Measurements from ENCODE around the gene ZNF552. TPM values are rescaled to one million over a fixed set of nuclear protein-coding genes. Genes with fewer than 3 reads are reported as not detected.
A peak's percentile ranks its signal among the peaks of the same experiment; 100 is the strongest.
"Not testable (repeated sequence)": the region's sequence is repeated elsewhere in the genome, so short reads cannot be mapped to it uniquely, and the experiment has no call there.

ZNF552 gene
- total RNA-seq, 1 donor from 2014 or later = 3.9 TPM

DNA sequence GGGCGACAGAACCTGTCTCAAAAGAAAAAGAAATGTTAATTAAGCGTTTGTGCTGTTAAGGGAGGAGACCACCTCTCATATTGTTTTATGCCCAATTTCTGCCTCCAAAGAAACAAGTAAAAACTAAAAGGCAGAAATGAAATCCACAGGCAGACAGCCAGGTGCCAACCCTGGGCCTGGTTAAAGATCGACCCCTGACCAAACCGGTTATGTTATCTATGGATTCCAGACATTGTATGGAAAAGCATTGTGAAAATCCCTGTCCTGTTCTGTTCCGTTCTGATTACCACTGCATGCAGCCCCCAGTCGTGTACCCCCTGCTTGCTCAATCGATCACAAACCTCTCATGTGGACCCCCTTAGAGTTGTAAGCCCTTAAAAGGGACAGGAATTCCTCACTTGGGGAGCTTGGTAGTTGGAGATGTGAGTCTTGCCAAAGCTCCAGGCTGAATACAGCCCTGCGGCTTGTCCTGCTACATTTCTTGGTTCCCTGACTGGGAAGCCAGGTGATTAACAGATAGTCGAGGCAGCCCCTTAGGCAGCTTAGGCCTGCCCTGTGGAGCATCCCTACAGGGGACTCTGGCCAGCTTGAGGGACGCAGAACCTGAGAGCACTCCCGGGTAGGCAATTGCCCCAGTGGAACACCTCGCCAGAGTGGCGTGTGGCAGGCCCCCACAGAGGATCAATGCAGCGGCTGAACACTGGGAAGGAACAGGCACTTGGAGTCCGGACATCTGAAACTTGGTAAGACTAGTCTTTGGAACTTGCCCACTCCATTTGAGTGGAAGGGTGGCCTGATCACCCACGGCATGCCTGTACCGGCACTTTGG lies 748 bp upstream of the ZNF552 start:
- H3K27me3 ChIP-seq (ENCODE audit: low read depth) = no peaks in the 10 kb centered on the region
- TF ChIP-seq, protein P1, sequence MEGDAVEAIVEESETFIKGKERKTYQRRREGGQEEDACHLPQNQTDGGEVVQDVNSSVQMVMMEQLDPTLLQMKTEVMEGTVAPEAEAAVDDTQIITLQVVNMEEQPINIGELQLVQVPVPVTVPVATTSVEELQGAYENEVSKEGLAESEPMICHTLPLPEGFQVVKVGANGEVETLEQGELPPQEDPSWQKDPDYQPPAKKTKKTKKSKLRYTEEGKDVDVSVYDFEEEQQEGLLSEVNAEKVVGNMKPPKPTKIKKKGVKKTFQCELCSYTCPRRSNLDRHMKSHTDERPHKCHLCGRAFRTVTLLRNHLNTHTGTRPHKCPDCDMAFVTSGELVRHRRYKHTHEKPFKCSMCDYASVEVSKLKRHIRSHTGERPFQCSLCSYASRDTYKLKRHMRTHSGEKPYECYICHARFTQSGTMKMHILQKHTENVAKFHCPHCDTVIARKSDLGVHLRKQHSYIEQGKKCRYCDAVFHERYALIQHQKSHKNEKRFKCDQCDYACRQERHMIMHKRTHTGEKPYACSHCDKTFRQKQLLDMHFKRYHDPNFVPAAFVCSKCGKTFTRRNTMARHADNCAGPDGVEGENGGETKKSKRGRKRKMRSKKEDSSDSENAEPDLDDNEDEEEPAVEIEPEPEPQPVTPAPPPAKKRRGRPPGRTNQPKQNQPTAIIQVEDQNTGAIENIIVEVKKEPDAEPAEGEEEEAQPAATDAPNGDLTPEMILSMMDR (IDR thresholded peaks at IDR 0.05; ENCODE audit: borderline replicate concordance) = no peak

DNA sequence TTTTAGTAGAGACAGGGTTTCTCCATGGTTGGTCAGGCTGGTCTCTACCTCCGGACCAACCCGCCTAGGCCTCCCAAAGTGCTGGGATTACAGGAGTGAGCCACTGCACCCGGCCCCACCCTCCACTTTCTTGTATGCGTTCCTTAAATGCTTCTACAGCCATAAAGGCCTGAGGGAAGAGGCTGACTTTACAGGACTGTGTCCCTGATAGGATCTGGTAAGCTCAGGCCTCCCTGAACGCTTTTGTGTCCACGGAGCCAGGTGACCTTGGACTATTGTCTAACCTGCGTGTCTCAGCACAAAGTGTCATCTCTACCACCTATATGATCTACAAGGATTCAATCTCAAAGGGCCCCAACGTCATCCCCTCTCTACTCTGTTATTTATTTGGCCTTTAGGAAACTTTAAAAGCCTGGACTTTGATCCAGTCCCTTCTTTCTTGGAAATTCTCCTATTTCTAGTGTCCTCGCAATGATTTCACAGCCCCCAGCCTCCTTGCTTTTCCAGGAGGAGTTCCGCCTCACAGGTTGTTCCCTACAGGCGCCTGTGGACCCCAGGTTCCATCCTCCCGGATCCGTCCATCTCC lies 701 bp downstream of the ZNF552 start:
- no peak for DNase-seq
- intact Hi-C loops (cut with micrococcal nuclease) = no loop called here
- H3K9me3 ChIP-seq (replicated peaks) = no peaks in the 10 kb centered on the region
- peak overlapping the region; percentile 85 for H3K4me3 ChIP-seq
- peaks cover 47% of the 10 kb centered on the region for H3K4me1 ChIP-seq
- TF ChIP-seq, protein P1 (IDR thresholded peaks at IDR 0.05; ENCODE audit: borderline replicate concordance) = no peak
- peak overlapping the region; percentile 88 for H3K27ac ChIP-seq (replicated peaks)
- H3K27me3 ChIP-seq (ENCODE audit: low read depth) = no peaks in the 10 kb centered on the region
- peaks cover 33% of the 10 kb centered on the region for H3K36me3 ChIP-seq

More for the DNA sequence above, 748 bp upstream of the ZNF552 start:
- Histone ChIP-seq H3K4me3 (peak overlapping the region; percentile 85), H3K9me3 (replicated peaks) (no peaks in the 10 kb centered on the region), H3K27ac (replicated peaks) (peak overlapping the region; percentile 88), H3K4me1 (peaks cover 51% of the 10 kb centered on the region), H3K36me3 (peaks cover 19% of the 10 kb centered on the region)
- no peak for DNase-seq
- intact Hi-C loops (cut with micrococcal nuclease) = no loop called here

DNA sequence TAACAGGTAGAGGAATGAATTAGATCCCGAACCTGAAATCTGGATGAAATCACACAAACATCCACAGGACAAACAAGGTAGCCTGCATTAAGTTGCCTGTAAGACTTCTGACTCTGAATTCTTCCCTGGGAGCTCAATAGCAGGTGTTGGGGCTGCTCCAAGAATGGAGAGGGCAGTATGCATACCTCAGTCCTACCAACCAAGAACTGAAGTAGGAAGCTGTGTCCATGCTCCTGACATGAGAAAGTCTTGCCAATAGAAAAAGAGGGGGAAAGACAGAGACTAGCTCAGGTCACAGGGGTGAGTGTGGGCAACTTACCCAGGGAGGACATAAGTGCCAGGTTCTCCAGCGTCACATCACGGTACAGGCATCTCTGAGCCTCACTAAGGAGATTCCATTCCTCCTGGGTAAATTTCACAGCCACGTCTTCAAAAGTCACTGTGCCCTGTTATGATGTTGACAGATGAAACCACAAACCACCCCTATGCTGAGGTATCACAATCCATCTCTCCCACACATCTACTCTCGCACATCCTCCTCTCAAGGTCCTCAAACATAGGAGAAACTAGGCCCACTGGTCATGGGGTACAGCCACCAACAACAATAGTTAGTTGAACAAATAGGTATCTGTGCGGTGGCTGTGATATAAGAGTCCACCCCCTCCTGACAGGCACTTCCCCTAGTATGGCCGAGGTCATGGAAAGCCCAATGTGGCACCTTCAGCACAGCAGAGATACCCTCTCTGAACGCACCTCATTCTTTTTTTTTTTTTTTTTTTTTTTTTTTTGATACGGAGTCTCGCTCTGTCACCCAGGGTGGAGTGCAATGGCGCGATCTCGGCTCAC lies 1.5 kb downstream of the ZNF552 start:
- H3K27me3 ChIP-seq (ENCODE audit: low read depth); DNase-seq; intact Hi-C loops (cut with micrococcal nuclease); H3K9me3 ChIP-seq (replicated peaks): not testable (repeated sequence)
- Histone ChIP-seq H3K4me1 (peaks cover 43% of the 10 kb centered on the region), H3K4me3 (peak overlapping the region; percentile 85), H3K36me3 (peaks cover 38% of the 10 kb centered on the region), H3K27ac (replicated peaks) (peak overlapping the region; percentile 88)

DNA sequence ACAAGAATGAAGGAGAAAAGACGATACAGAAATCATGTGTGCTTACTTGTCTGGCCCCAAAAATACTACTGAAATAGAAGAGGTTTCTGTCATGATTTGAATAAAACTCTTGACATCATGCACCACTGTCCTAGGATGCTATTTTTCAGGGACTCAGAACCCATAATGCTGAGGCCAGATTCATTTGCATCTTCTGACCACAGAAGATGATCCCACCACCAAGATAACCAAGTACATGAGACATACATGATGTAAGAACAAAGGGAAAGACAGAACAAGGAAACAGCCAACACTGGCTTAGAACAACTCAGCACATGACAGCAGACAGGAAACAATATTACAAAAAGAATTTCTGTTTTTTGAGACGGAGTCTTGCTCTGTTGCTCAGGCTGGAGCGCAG lies 2.5 kb downstream of the ZNF552 start:
- no peak overlapping the region for H3K4me3 ChIP-seq
- TF ChIP-seq, protein P1 (IDR thresholded peaks at IDR 0.05; ENCODE audit: borderline replicate concordance) = no peak
- H3K36me3 ChIP-seq = peaks cover 48% of the 10 kb centered on the region
- intact Hi-C loops (cut with micrococcal nuclease) = no loop called here
- H3K4me1 ChIP-seq = peaks cover 43% of the 10 kb centered on the region
- H3K27ac ChIP-seq (replicated peaks) = no peak overlapping the region
- no peaks in the 10 kb centered on the region for H3K9me3 ChIP-seq (replicated peaks)
- H3K27me3 ChIP-seq (ENCODE audit: low read depth) = no peaks in the 10 kb centered on the region
- DNase-seq = no peak

DNA sequence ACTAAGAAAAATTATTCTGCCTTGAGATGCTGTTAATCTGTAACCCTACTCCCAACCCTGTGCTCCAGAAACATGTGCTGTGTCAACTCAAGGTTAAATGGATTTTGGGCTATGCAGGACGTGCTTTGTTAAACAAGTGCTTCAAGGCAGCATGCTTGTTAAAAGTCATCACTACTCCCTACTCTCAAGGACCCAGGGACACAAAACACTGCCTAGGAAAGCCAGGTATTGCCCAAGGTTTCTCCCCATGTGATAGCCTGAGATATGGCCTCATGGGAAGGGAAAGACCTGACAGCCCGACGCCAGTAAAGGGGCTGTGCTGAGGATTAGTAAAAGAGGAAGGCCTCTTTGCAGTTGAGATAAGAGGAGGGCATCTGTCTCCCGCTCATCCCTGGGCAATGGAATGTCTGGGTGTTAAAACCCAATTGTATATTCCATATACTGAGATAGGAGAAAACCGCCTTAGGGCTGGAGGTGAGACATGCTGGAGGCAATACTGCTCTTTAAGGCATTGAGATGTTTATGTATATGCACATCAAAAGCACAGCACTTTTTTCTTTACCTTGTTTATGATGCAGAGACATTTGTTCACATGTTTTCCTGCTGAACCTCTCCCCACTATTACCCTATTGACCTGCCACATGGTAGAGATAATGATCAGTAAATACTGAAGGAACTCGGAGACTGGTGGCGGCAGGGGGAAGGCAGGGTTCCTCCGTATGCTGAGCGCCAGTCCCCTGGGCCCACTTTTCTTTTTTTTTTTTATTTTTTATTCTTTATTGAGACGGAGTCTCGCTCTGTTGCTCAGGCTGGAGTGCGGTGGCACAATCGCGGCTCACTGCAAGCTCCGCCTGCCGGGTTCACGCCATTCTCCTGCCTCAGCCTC lies 4.1 kb downstream of the ZNF552 start:
- H3K27me3 ChIP-seq (ENCODE audit: low read depth); intact Hi-C loops (cut with micrococcal nuclease); H3K9me3 ChIP-seq (replicated peaks); H3K4me3 ChIP-seq; DNase-seq; H3K27ac ChIP-seq (replicated peaks): not testable (repeated sequence)
- H3K36me3 ChIP-seq = peaks cover 63% of the 10 kb centered on the region
- H3K4me1 ChIP-seq = peaks cover 43% of the 10 kb centered on the region

DNA sequence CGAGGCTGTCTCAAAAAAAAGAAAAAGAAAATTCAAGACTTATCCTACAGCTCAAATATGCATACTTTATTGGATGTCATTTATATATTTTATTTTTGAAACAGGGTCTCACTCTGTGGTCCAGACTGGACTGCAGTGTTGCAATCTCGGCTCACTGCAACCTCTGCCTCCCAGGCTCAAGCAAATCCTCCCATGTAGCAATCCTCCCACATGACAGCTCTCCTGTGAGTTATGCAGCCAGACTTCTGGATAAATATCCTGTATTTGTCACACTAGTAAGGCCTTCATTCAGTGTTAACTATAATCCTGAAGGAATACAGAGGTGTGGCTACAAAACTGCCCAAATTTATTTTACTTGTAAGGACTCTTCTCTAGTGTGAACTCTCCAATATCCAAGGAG lies 7.2 kb downstream of the ZNF552 start:
- H3K9me3 ChIP-seq (replicated peaks) = no peaks in the 10 kb centered on the region
- peaks cover 48% of the 10 kb centered on the region for H3K4me1 ChIP-seq
- TF ChIP-seq, protein P1 (IDR thresholded peaks at IDR 0.05; ENCODE audit: borderline replicate concordance) = no peak
- no peak for DNase-seq
- no peak overlapping the region for H3K27ac ChIP-seq (replicated peaks)
- H3K36me3 ChIP-seq = peaks cover 63% of the 10 kb centered on the region
- intact Hi-C loops (cut with micrococcal nuclease) = no loop called here
- no peaks in the 10 kb centered on the region for H3K27me3 ChIP-seq (ENCODE audit: low read depth)
- H3K4me3 ChIP-seq = no peak overlapping the region

All from left ventricle myocardium inferior (tissue), 1 donor.